Neural cell (in vitro differentiated cells): ENCODE measurements around the gene KIAA1614. TPM values are rescaled to one million over a fixed set of nuclear protein-coding genes. Genes with fewer than 3 reads are reported as not detected.

Experiments
- H2AFZ ChIP-seq: fragments of 200-600, 300-800 bp; sonication (generic), shearing (Covaris generic); 2 replicates; pipeline ENCODE4 v1.6.0; 2014; ENCODE audit warnings: low read depth, mild to moderate bottlenecking, antibody characterized with exemption, low read length, moderate library complexity
- H3F3A ChIP-seq: fragments of 200-600 bp; shearing (Covaris generic); 2 replicates; pipeline ENCODE4 v1.6.1; 2016; ENCODE audit warnings: mild to moderate bottlenecking, moderate library complexity, mixed read lengths, antibody characterized with exemption, low read length; ENCODE audit not compliant: insufficient read depth, poor library complexity, severe bottlenecking
- H3K27ac ChIP-seq: fragments of 200-600, 300-800 bp; sonication (generic), shearing (Covaris generic); 2 replicates; pipeline ENCODE4 v1.5.1; 2014; ENCODE audit warnings: mild to moderate bottlenecking, low read length, moderate library complexity
- H3K27me3 ChIP-seq: fragments of 300-800, 200-600 bp; sonication (generic), shearing (Covaris generic); 2 replicates; pipeline ENCODE4 v1.6.0; 2014; ENCODE audit warnings: mild to moderate bottlenecking, low read depth, low read length, moderate library complexity; ENCODE audit not compliant: insufficient read depth
- H3K36me3 ChIP-seq: fragments of 300-800, 200-600 bp; sonication (generic), shearing (Covaris generic); 2 replicates; pipeline ENCODE4 v1.5.1; 2014; ENCODE audit warnings: mild to moderate bottlenecking, antibody characterized with exemption, low read length, moderate library complexity; ENCODE audit not compliant: insufficient read depth
- H3K4me2 ChIP-seq: fragments of 300-800, 200-600 bp; sonication (generic), shearing (Covaris generic); 2 replicates; pipeline ENCODE4 v1.6.0; 2014; ENCODE audit warnings: mild to moderate bottlenecking, low read length
- H3K4me3 ChIP-seq: fragments of 300-800, 200-600 bp; sonication (generic), shearing (Covaris generic); 2 replicates; pipeline ENCODE4 v1.5.1; 2014; ENCODE audit warnings: mild to moderate bottlenecking, low read length, moderate library complexity
- H3K79me2 ChIP-seq: fragments of 200-600 bp; shearing (Covaris generic); replicated peaks from 2 replicates; pipeline ENCODE4 v1.6.0; 2014; ENCODE audit warnings: mild to moderate bottlenecking, low read length, moderate library complexity; ENCODE audit not compliant: insufficient read depth
- H3K9ac ChIP-seq: fragments of 300-800, 200-600 bp; sonication (generic), shearing (Covaris generic); 2 replicates; pipeline ENCODE4 v1.6.1; 2016; ENCODE audit warnings: mild to moderate bottlenecking, low read length, mixed read lengths
- H3K9me2 ChIP-seq: fragments of 200-600 bp; shearing (Covaris generic); 2 replicates; pipeline ENCODE4 v1.6.1; 2016; ENCODE audit warnings: mild to moderate bottlenecking, low read length, mixed read lengths; ENCODE audit not compliant: insufficient read depth
- H3K9me3 ChIP-seq: fragments of 200-600, 300-800 bp; sonication (generic), shearing (Covaris generic); 2 replicates; pipeline ENCODE4 v1.6.1; 2016; ENCODE audit warnings: mild to moderate bottlenecking, mixed run types, low read length, moderate library complexity, mixed read lengths
- H4K20me1 ChIP-seq: fragments of 200-600 bp; shearing (Covaris generic); 2 replicates; pipeline ENCODE4 v1.6.1; 2016; ENCODE audit warnings: mild to moderate bottlenecking, mixed run types; ENCODE audit not compliant: insufficient read depth
- CTCF ChIP-seq: fragments of 450-650 bp; IDR thresholded peaks from 2 replicates; pipeline ENCODE4 v1.5.1; 2014; ENCODE audit warnings: antibody characterized with exemption, mild to moderate bottlenecking, moderate library complexity; ENCODE audit not compliant: poor library complexity, severe bottlenecking
- EP300 ChIP-seq: fragments of 450-650 bp; conservative IDR thresholded peaks from 2 replicates; pipeline ENCODE4 v1.6.1; 2014; ENCODE audit warnings: antibody characterized with exemption, mild to moderate bottlenecking, moderate library complexity; ENCODE audit not compliant: poor library complexity, severe bottlenecking
- EZH2 ChIP-seq: fragments of 200-600, 300-800 bp; shearing (Covaris generic), sonication (generic); IDR thresholded peaks from 2 replicates; pipeline ENCODE4 v1.6.1; 2014; ENCODE audit warnings: antibody characterized with exemption, low read length, borderline replicate concordance, mild to moderate bottlenecking; ENCODE audit not compliant: insufficient read depth, poor library complexity, severe bottlenecking
- MXI1 ChIP-seq: fragments of 450-650 bp; conservative IDR thresholded peaks from 2 replicates; pipeline ENCODE4 v1.6.1; 2014; ENCODE audit warnings: antibody characterized with exemption, mild to moderate bottlenecking; ENCODE audit not compliant: poor library complexity, severe bottlenecking
- POLR2AphosphoS5 ChIP-seq: IDR thresholded peaks from 2 replicates; pipeline ENCODE4 v1.6.1; 2012
- RAD21 ChIP-seq: fragments of 450-650 bp; conservative IDR thresholded peaks from 2 replicates; pipeline ENCODE4 v1.6.1; 2014; ENCODE audit warnings: antibody characterized with exemption, mild to moderate bottlenecking, moderate library complexity
- REST ChIP-seq: IDR thresholded peaks from 2 replicates; pipeline ENCODE4 v1.6.1; 2012; ENCODE audit warnings: borderline replicate concordance
- SMC3 ChIP-seq: fragments of 450-650 bp; conservative IDR thresholded peaks from 2 replicates; pipeline ENCODE4 v1.6.1; 2014; ENCODE audit warnings: antibody characterized with exemption, mild to moderate bottlenecking, moderate library complexity; ENCODE audit not compliant: poor library complexity
- TAF1 ChIP-seq: IDR thresholded peaks from 2 replicates; pipeline ENCODE4 v1.6.1; 2012; ENCODE audit warnings: low read depth
- polyA plus RNA-seq: library from polyadenylated mRNA; depleted of rRNA; stranded (reverse); fragments of >200 nt; gene quantifications from 2 replicates; pipeline ENCODE4 v1.2.3, GENCODE V29; 2014

KIAA1614 gene
- polyA plus RNA-seq, 1 donor from 2014 or later: 0.50 TPM

- TF ChIP-seq RAD21: no peak
- Histone ChIP-seq H3K4me3 (no peak overlapping the region), H3K27me3 (peaks cover 19% of the 10 kb centered on the region), H3K9me2 (no peaks in the 10 kb centered on the region), H3K36me3 (no peaks in the 10 kb centered on the region), H3K79me2 (no peaks in the 10 kb centered on the region), H3K27ac (no peak overlapping the region), H4K20me1 (no peaks in the 10 kb centered on the region), H3F3A (no peaks in the 10 kb centered on the region), H3K9ac (no peak overlapping the region), H3K4me2 (no peak overlapping the region), H3K9me3 (no peaks in the 10 kb centered on the region), H2AFZ (no peak overlapping the region)
Observed at GRCh38 chr1:180917306-180918065, 4.8 kb downstream of the KIAA1614 start.

GRCh38 chr1:180918519-180918918 is 5.8 kb downstream of the KIAA1614 start:
- Histone ChIP-seq H3K36me3 (no peaks in the 10 kb centered on the region), H3K4me2 (no peak overlapping the region), H2AFZ (no peak overlapping the region), H3K9me3 (no peaks in the 10 kb centered on the region), H3K27me3 (peaks cover 8% of the 10 kb centered on the region), H3F3A (no peaks in the 10 kb centered on the region), H3K4me3 (no peak overlapping the region), H3K79me2 (no peaks in the 10 kb centered on the region), H4K20me1 (no peaks in the 10 kb centered on the region), H3K9ac (no peak overlapping the region), H3K27ac (no peak overlapping the region), H3K9me2 (no peaks in the 10 kb centered on the region)
- TF ChIP-seq EP300 (no peak), TAF1 (no peak), REST (no peak), MXI1 (no peak), CTCF (no peak), RAD21 (no peak), SMC3 (no peak), POLR2AphosphoS5 (no peak), EZH2 (no peak)
